Glomerular endothelial cell (primary cell): ENCODE measurements around the gene CISH. TPM values are rescaled to one million over a fixed set of nuclear protein-coding genes. Genes with fewer than 3 reads are reported as not detected.

ENCODE experiments used
- DNase-seq: peaks from one replicate; pipeline ENCODE4 v3.0.0-alpha.2; 2011; ENCODE audit warnings: low read depth, low spot score; ENCODE audit errors: extremely low read depth
- total RNA-seq: library from RNA; depleted of rRNA; stranded (reverse); fragments of >200 nt; gene quantifications from 2 replicates; pipeline ENCODE4 v1.2.3, GENCODE V29; 2015

The CISH gene
- total RNA-seq, 1 donor from 2014 or later, result 2.5 TPM

GRCh38 chr3:50600141-50600753 lies 11.3 kb downstream of the CISH start:
- DNase-seq, result no peak

GRCh38 chr3:50599716-50600118 lies 11.9 kb downstream of the CISH start:
- DNase-seq, result no peak

- no peak for DNase-seq
These were observed 12.4 kb downstream of the CISH start for GRCh38 chr3:50599115-50599715.

GRCh38 chr3:50594253-50594785 lies 17.3 kb downstream of the CISH start:
- no peak for DNase-seq

GRCh38 chr3:50592568-50592967 lies 19.0 kb downstream of the CISH start:
- no peak for DNase-seq

GRCh38 chr3:50591196-50591741 lies 20.3 kb downstream of the CISH start:
- DNase-seq, result no peak

GRCh38 chr3:50588759-50589433 lies 22.7 kb downstream of the CISH start:
- DNase-seq, result no peak

- DNase-seq, result no peak
These were observed 23.5 kb downstream of the CISH start for GRCh38 chr3:50587806-50588758.

- DNase-seq, result no peak
These were observed 24.2 kb downstream of the CISH start for GRCh38 chr3:50587373-50587772.

- no peak for DNase-seq
These were observed 24.9 kb downstream of the CISH start for GRCh38 chr3:50586763-50587070.

GRCh38 chr3:50585919-50586762 lies 25.4 kb downstream of the CISH start:
- no peak for DNase-seq

- no peak for DNase-seq
These were observed 27.2 kb downstream of the CISH start for GRCh38 chr3:50584391-50584790.

GRCh38 chr3:50583897-50584296 lies 27.7 kb downstream of the CISH start:
- no peak for DNase-seq

- DNase-seq, result no peak
These were observed 29.5 kb downstream of the CISH start for GRCh38 chr3:50582083-50582482.

GRCh38 chr3:50581459-50581842 lies 30.1 kb downstream of the CISH start:
- DNase-seq, result no peak

GRCh38 chr3:50580683-50581458 lies 30.7 kb downstream of the CISH start:
- no peak for DNase-seq

GRCh38 chr3:50577348-50577747 lies 34.2 kb downstream of the CISH start:
- DNase-seq, result no peak

GRCh38 chr3:50575372-50575771 lies 36.2 kb downstream of the CISH start:
- no peak for DNase-seq

- no peak for DNase-seq
These were observed 37.1 kb downstream of the CISH start for GRCh38 chr3:50574444-50574831.
